HG03575 (cell line): ENCODE data around the gene CACNA1H.

Experiments used
- ATAC-seq: cut with Tn5 transposase; IDR thresholded peaks from one replicate; pipeline ENCODE4 v1.9.1; 2021; ENCODE audit not compliant: unreplicated experiment, insufficient number of reproducible peaks, low FRiP score; ENCODE audit errors: extremely low read depth

The CACNA1H gene

GRCh38 chr16:1199347-1200013 lies 46.6 kb downstream of the CACNA1H start:
- no peak for ATAC-seq

GRCh38 chr16:1200014-1200627 lies 47.2 kb downstream of the CACNA1H start:
- ATAC-seq: no peak

DNA sequence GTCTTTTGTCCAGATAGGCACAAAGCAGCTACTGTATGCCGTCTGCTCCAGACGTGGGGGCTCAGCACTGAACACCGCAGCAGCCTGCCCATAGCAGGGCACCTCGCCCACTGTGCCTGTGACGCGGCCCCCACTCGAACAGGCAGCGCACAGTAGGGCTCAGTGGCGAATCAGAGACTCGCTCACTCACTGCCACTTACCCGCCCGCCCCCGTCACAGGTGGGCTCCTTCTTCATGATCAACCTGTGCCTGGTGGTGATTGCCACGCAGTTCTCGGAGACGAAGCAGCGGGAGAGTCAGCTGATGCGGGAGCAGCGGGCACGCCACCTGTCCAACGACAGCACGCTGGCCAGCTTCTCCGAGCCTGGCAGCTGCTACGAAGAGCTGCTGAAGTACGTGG lies 48.5 kb downstream of the CACNA1H start:
- no peak for ATAC-seq

DNA sequence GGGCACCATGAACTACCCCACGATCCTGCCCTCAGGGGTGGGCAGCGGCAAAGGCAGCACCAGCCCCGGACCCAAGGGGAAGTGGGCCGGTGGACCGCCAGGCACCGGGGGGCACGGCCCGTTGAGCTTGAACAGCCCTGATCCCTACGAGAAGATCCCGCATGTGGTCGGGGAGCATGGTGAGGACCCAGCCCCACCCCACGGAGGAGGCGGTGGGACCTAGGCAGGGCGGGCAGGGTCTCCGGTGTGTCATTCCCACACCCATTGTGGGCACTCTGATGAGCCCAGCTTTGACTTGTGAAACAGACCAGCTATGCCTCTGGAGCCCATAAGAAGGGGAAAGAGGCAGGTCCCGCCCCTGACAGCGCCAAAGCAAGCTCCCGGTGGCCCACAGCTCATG lies 49.4 kb downstream of the CACNA1H start:
- no peak for ATAC-seq

GRCh38 chr16:1204933-1205332 lies 52.0 kb downstream of the CACNA1H start:
- ATAC-seq: no peak

DNA sequence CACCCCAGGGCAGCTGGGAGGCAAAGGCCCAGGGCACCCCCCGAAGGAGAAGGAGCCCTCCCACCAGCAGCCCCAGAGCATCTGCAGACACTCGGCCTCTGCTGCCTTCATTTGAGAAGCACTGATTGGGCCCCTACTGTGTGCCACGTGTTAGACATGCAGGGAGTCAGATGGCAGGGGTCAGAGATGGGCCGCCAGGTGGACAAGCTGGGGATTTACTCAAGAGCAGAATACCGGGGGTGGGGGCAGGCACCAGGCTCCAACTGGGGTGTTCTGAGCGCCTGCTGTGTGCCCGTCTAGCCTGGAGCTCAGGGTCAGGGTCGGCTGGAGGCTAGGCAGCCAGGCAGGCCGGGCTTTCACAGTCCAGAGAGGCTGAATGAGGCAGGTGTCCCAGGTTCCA lies 53.4 kb downstream of the CACNA1H start:
- ATAC-seq: no peak

GRCh38 chr16:1206786-1207185 lies 53.9 kb downstream of the CACNA1H start:
- ATAC-seq: no peak

- no peak for ATAC-seq
These were observed 55.4 kb downstream of the CACNA1H start for GRCh38 chr16:1208239-1208830.

DNA sequence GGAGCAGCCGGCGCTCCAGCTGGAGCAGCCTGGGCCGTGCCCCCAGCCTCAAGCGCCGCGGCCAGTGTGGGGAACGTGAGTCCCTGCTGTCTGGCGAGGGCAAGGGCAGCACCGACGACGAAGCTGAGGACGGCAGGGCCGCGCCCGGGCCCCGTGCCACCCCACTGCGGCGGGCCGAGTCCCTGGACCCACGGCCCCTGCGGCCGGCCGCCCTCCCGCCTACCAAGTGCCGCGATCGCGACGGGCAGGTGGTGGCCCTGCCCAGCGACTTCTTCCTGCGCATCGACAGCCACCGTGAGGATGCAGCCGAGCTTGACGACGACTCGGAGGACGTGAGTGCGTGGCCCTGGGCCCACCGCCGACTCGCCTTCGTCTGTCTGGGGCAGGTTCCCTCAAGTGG lies 56.2 kb downstream of the CACNA1H start:
- no peak for ATAC-seq

GRCh38 chr16:1210461-1210860 lies 57.6 kb downstream of the CACNA1H start:
- ATAC-seq: no peak

DNA sequence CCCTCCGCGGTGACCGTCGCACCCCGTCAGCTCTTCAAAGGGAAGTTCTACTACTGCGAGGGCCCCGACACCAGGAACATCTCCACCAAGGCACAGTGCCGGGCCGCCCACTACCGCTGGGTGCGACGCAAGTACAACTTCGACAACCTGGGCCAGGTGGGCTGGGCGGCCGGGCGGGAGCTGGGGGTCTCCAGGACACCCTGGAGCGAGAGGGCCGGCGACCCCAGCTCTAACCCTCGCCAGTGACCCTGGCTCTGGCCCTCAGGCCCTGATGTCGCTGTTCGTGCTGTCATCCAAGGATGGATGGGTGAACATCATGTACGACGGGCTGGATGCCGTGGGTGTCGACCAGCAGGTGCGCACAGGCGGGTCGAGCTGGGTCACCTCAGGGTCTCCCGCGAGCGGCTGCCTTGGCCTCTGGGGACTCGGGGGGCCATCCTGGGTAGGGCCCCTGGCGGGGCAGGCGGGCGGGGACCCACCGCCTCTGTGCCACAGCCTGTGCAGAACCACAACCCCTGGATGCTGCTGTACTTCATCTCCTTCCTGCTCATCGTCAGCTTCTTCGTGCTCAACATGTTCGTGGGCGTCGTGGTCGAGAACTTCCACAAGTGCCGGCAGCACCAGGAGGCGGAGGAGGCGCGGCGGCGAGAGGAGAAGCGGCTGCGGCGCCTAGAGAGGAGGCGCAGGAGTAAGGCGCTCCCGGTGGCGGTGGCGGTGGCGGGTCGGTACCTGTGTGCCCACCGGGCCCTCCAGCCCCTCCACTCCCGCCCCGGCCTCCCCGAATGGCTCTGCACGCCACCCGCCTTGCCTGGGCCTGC lies 58.8 kb downstream of the CACNA1H start:
- no peak for ATAC-seq

GRCh38 chr16:1212616-1213194 lies 59.8 kb downstream of the CACNA1H start:
- no peak for ATAC-seq

- ATAC-seq: no peak
These were observed 60.3 kb downstream of the CACNA1H start for GRCh38 chr16:1213231-1213630.

- ATAC-seq: no peak
These were observed 61.0 kb downstream of the CACNA1H start for GRCh38 chr16:1213796-1214372.

GRCh38 chr16:1214719-1215118 lies 61.8 kb downstream of the CACNA1H start:
- no peak for ATAC-seq

- no peak for ATAC-seq
These were observed 62.8 kb downstream of the CACNA1H start for GRCh38 chr16:1215574-1216295.

DNA sequence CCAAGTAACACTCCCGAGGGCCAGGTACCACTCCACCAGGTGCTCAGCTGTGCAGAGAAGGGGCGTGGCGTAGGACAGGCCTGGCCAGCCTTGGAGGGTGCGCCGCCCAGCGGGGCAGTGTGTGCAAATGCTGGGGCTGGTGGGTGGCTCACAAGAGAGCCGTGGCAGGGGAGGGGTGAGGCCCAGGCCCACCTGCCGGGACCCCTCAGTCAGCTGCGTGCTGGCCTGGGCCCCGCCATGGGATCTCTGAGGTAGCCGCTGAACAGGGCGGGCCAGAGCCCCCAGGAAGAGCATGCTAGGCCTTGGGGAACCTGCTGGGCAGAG lies 63.4 kb downstream of the CACNA1H start:
- no peak for ATAC-seq

- ATAC-seq: no peak
These were observed 63.9 kb downstream of the CACNA1H start for GRCh38 chr16:1216681-1217400.
